HG02642 (cell line): ENCODE results near the gene CLN5.
"Not testable (repeated sequence)": the region's sequence is repeated elsewhere in the genome, so short reads cannot be mapped to it uniquely, and the experiment has no call there.

Experiments
- ATAC-seq: cut with Tn5 transposase; IDR thresholded peaks from one replicate; pipeline ENCODE4 v1.9.1; 2021; ENCODE audit warnings: mild to moderate bottlenecking; ENCODE audit not compliant: unreplicated experiment, poor library complexity

The CLN5 gene

GRCh38 chr13:76991796-76992547, at the start of gene CLN5:
Gene CLN5, plus strand, starts transcription at chr13:76992081. Its CDS starts 18 bp downstream, at chr13:76992099.
- ATAC-seq = peak; percentile 98

GRCh38 chr13:76942363-76942762, 49.5 kb upstream of the CLN5 start:
- ATAC-seq = no peak

GRCh38 chr13:76943646-76944045, 48.2 kb upstream of the CLN5 start:
- ATAC-seq = no peak

- no peak for ATAC-seq
Observed at GRCh38 chr13:76944456-76944855, 47.4 kb upstream of the CLN5 start.

GRCh38 chr13:76948149-76948548, 43.7 kb upstream of the CLN5 start, which contains the start of gene ACOD1:
Gene ACOD1, plus strand, starts transcription at chr13:76948511. Its CDS starts 48 bp downstream, at chr13:76948559.
- ATAC-seq = no peak

- ATAC-seq = no peak
Observed at GRCh38 chr13:76950101-76950500, 41.8 kb upstream of the CLN5 start.

- ATAC-seq = no peak
Observed at GRCh38 chr13:76953968-76954367, 37.9 kb upstream of the CLN5 start.

GRCh38 chr13:76954538-76954937, 37.3 kb upstream of the CLN5 start:
- no peak for ATAC-seq

GRCh38 chr13:76955193-76955592, 36.7 kb upstream of the CLN5 start:
- no peak for ATAC-seq

- no peak for ATAC-seq
Observed at GRCh38 chr13:76955661-76956060, 36.2 kb upstream of the CLN5 start.

GRCh38 chr13:76958841-76959432, 32.9 kb upstream of the CLN5 start:
- no peak for ATAC-seq

GRCh38 chr13:76959734-76960133, 32.1 kb upstream of the CLN5 start:
- ATAC-seq = not testable (repeated sequence)

GRCh38 chr13:76965759-76966421, 26.0 kb upstream of the CLN5 start:
- ATAC-seq = no peak

- no peak for ATAC-seq
Observed at GRCh38 chr13:76967031-76967430, 24.9 kb upstream of the CLN5 start.

- ATAC-seq = no peak
Observed at GRCh38 chr13:76968041-76968440, 23.8 kb upstream of the CLN5 start.

- ATAC-seq = no peak
Observed at GRCh38 chr13:76969488-76970365, 22.2 kb upstream of the CLN5 start.

GRCh38 chr13:76971215-76971614, 20.7 kb upstream of the CLN5 start:
- peak; percentile 67 for ATAC-seq

- ATAC-seq = no peak
Observed at GRCh38 chr13:76971851-76972829, 19.7 kb upstream of the CLN5 start.

GRCh38 chr13:76973920-76974617, 17.8 kb upstream of the CLN5 start:
- no peak for ATAC-seq
